ENCODE measurements around the gene PRDM11. TPM values are rescaled to one million over a fixed set of nuclear protein-coding genes. Genes with fewer than 3 reads are reported as not detected.

The PRDM11 gene
- total RNA-seq, 1 donor from 2014 or later: 17.3 TPM

Other genes with a start within 250 kb of the PRDM11 start
- 47.4 TPM for gene TP53I11, start 195.8 kb upstream of the PRDM11 start, total RNA-seq
- gene SYT13, start 139.7 kb downstream of the PRDM11 start, total RNA-seq: 6.4 TPM

Data from Right ventricle myocardium superior (tissue), 1 donor.